T-helper 2 cell treated with Interferon-gamma antibody and Interleukin-4, amounts not matched to agents 5 μg/mL and 100 μg/mL, for 36 hours (primary cell): ENCODE results near the gene CSRNP2.

Experiments
- DNase-seq: peaks from one replicate; pipeline ENCODE4 v3.0.0; 2021; ENCODE audit warnings: low spot score
- H3K27ac Mint-ChIP-seq: one replicate; pipeline ENCODE4 v1.8.0; 2021; ENCODE audit warnings: mild to moderate bottlenecking, mixed read lengths
- H3K27me3 Mint-ChIP-seq: one replicate; pipeline ENCODE4 v1.8.0; 2021; ENCODE audit warnings: low read depth, mixed read lengths
- H3K36me3 Mint-ChIP-seq: one replicate; pipeline ENCODE4 v1.8.0; 2021; ENCODE audit warnings: low read depth, mixed read lengths
- H3K4me1 Mint-ChIP-seq: one replicate; pipeline ENCODE4 v1.8.0; 2021; ENCODE audit warnings: low read depth, mixed read lengths
- H3K4me3 Mint-ChIP-seq: one replicate; pipeline ENCODE4 v1.8.0; 2022; ENCODE audit warnings: mild to moderate bottlenecking, moderate library complexity, mixed read lengths
- H3K9me3 Mint-ChIP-seq: one replicate; pipeline ENCODE4 v1.8.0; 2021; ENCODE audit warnings: mixed read lengths

CSRNP2 gene

GRCh38 chr12:51011955-51012354 lies 71.4 kb downstream of the CSRNP2 start:
- peaks cover 11% of the 10 kb centered on the region for H3K36me3 Mint-ChIP-seq
- DNase-seq, result no peak
- peaks cover 20% of the 10 kb centered on the region for H3K4me1 Mint-ChIP-seq
- H3K4me3 Mint-ChIP-seq, result no peak overlapping the region
- no peaks in the 10 kb centered on the region for H3K27me3 Mint-ChIP-seq
- H3K9me3 Mint-ChIP-seq, result no peaks in the 10 kb centered on the region
- H3K27ac Mint-ChIP-seq, result no peak overlapping the region
